GM19452 (cell line): ENCODE measurements around the gene SLC50A1.

Source experiments
- ATAC-seq: cut with Tn5 transposase; IDR thresholded peaks from one replicate; pipeline ENCODE4 v1.9.1; 2021; ENCODE audit not compliant: unreplicated experiment

Gene SLC50A1

GRCh38 chr1:155183775-155184221 is 48.1 kb downstream of the SLC50A1 start:
- ATAC-seq, result no peak

GRCh38 chr1:155184351-155184811 is 48.7 kb downstream of the SLC50A1 start:
- ATAC-seq, result no peak

DNA sequence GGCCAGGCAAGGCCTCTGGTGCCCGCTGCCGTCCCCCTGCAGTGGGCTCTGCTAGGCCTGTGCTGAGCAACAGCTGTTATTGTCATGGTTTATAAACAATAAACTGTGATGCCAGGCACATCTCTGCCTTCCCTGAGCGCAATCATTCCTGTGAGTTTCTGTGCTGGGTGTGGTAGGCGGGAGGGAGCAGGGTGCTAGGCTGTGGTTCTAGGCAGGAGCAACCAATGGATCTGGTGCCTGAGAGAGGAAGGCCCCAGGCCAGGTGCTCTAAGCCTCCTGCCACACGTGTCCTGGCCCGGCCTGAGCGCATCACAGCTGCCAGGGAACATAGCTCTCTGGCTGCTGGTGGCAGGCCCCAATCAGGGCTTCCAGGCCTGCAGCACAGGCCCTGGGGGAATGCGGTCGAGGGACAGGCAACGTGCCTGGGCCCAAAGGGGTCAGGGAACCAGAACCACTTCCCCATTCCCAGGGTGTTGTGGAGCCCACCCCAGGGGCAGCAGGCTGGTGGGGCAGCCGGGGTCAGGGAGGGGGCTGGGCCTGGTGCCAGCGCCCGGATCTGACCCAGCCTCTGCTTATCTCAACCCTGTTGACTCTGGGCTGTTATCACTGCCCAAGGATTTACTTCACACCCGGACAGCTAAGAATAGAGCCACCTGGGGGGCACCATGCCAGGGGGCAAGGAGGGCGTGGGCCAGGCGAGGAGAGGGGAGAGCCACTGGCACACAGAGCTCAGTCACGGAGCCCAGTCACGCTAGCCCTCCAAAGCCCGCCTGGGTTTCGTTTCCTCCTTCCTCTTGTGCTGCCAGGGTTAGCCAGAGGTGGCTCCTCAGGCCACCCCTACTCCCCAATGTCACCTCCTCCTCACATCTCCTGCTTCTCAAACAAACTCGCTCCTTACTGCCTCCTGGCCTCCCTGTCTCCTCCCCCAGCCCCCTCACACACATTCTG is 49.5 kb downstream of the SLC50A1 start:
- ATAC-seq, result peak; percentile 88

DNA sequence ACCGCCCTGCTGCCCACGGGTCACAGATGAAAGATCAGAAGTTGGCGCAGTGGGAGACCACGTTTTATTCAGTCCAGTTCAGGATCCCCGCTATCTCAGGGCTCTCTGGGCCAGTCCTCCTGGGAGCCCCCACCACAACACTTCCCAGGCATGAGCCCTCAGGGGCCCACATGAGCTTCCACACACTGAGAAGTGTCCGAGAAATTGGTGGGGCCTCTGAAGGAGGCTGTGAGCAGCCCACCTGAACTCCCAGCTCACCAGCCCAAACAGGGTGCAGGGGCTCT is 50.1 kb downstream of the SLC50A1 start:
- no peak for ATAC-seq

DNA sequence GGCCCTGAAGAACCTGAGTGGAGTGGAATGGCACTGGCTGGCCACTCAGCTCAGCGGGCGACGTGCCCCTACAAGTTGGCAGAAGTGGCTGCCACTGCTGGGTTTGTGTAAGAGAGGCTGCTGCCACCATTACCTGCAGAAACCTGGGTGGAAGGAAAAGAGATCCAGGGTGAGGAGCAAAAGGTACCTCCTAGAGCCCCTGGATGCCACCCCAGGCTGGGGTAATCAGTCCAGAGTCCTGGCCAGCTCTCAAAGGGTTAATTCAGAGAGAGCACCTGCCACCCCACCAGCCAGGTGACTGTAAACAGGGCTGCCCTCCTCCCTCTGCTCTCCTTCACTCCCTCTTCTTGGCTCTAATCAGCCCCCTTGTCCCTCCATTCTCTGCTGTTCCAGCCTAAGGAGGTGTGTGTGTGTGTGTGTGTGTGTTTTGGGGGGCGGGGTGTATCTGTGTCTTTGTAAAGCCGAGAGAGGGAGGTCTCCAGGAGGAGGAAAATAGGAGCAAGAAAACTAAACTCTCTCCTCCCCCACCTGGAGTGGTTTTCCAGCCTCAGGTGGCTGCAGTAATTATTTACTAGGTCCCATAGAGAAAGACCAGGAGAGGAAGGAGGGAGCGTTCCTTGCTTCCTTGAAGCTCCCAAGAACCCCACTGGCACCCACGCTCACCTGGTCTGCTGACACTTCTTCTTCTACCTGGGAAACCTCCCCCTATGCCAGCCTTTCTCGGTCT is 50.6 kb downstream of the SLC50A1 start:
- no peak for ATAC-seq

- no peak for ATAC-seq
Measured at GRCh38 chr1:155186794-155187455, 51.3 kb downstream of the SLC50A1 start.

GRCh38 chr1:155187456-155187891 is 51.8 kb downstream of the SLC50A1 start:
- no peak for ATAC-seq

DNA sequence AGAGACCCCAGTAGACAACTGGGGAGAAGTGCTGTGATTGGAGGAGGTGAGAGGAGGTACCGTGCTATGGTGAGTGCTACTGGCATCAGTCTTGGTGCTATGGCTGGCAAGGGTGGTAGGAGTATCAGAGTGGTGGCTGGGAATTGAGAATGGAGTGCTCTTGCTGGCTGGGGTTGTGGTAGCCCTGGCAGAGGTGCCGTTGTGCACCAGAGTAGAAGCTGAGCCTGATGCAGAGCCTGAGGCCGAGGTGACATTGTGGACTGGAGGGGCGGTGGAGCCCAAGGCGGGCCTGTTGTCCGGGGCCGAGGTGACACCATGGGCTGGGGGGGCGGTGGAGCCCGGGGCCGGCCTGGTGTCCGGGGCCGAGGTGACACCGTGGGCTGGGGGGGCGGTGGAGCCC is 52.6 kb downstream of the SLC50A1 start:
- ATAC-seq, result no peak
